PC-9 (cell line): Measurements from ENCODE around the gene UNC13C. TPM values are rescaled to one million over a fixed set of nuclear protein-coding genes. Genes with fewer than 3 reads are reported as not detected.

ENCODE experiments used
- BruUV-seq: library from RNA; stranded (reverse); fragments of 400-500 nt; replicated peaks from 2 replicates; lab custom pipeline; 2021; lab: Mats Ljungman, UMichigan
- CTCF ChIA-PET: fragments of 300-600 bp; sonication (Branson Sonifier 250); formaldehyde crosslinking; loops from one replicate; lab custom pipeline; 2022; ENCODE audit warnings: antibody characterized with exemption; lab: Charles Lee
- POLR2A ChIA-PET: fragments of 300-600 bp; sonication (Branson Sonifier 250); formaldehyde crosslinking; loops from one replicate; lab custom pipeline; 2022; ENCODE audit warnings: antibody characterized with exemption; ENCODE audit not compliant: unreplicated experiment; lab: Charles Lee
- DNase-seq, 2 experiments: peaks; one replicate each; pipeline versions ENCODE4 v3.0.0 to v3.0.0-alpha.2; 2015 to 2022; ENCODE audit warnings: mixed read lengths in 1 of 2
- H2AFZ ChIP-seq: fragments of 200-600 bp; sonication (generic); 2 replicates; pipeline ENCODE4 v1.8.1; 2017; ENCODE audit warnings: antibody characterized with exemption
- H3F3A ChIP-seq: fragments of 200-600 bp; sonication (generic); 2 replicates; pipeline ENCODE4 v1.8.1; 2017; ENCODE audit warnings: antibody characterized with exemption, mild to moderate bottlenecking, low read depth; ENCODE audit not compliant: insufficient read depth
- H3K27ac ChIP-seq: fragments of 200-600 bp; sonication (generic); 2 replicates; pipeline ENCODE4 v1.6.1; 2016; ENCODE audit warnings: mixed run types
- H3K27me3 ChIP-seq: fragments of 200-600 bp; sonication (generic); 2 replicates; pipeline ENCODE4 v1.6.1; 2016; ENCODE audit warnings: low read depth, mixed run types; ENCODE audit not compliant: insufficient read depth
- H3K36me3 ChIP-seq: fragments of 200-600 bp; sonication (generic); 2 replicates; pipeline ENCODE4 v1.6.1; 2016; ENCODE audit warnings: low read depth, mixed run types
- H3K4me1 ChIP-seq: fragments of 200-600 bp; sonication (generic); replicated peaks from 2 replicates; pipeline ENCODE4 v1.6.1; 2016; ENCODE audit warnings: mixed run types; ENCODE audit not compliant: insufficient read depth
- H3K4me2 ChIP-seq: fragments of 200-600 bp; sonication (generic); 2 replicates; pipeline ENCODE4 v1.6.1; 2017; ENCODE audit warnings: mixed run types
- H3K4me3 ChIP-seq: fragments of 200-600 bp; sonication (generic); 2 replicates; pipeline ENCODE4 v1.6.1; 2016; ENCODE audit warnings: mixed run types
- H3K79me2 ChIP-seq: fragments of 200-600 bp; sonication (generic); 2 replicates; pipeline ENCODE4 v1.6.1; 2017; ENCODE audit warnings: low read depth, mixed run types
- H3K9me2 ChIP-seq: fragments of 200-600 bp; sonication (generic); 2 replicates; pipeline ENCODE4 v1.8.1; 2017; ENCODE audit warnings: mild to moderate bottlenecking; ENCODE audit not compliant: insufficient read depth
- H3K9me3 ChIP-seq: fragments of 200-600 bp; sonication (generic); 2 replicates; pipeline ENCODE4 v1.8.1; 2016; ENCODE audit warnings: low read depth; ENCODE audit not compliant: insufficient read depth
- H4K20me1 ChIP-seq: fragments of 200-600 bp; sonication (generic); 2 replicates; pipeline ENCODE4 v1.8.1; 2017; ENCODE audit not compliant: insufficient read depth
- EZH2 ChIP-seq: fragments of 200-600 bp; sonication (generic); IDR thresholded peaks from 2 replicates; pipeline ENCODE4 v1.8.0; 2017; ENCODE audit warnings: antibody characterized with exemption, low read depth
- intact Hi-C: fragments of 100-400 bp; cut with micrococcal nuclease; formaldehyde crosslinking; loops from one replicate; pipeline ENCODE4 v1.10.0; 2022; ENCODE audit not compliant: unreplicated experiment
- total RNA-seq: library from RNA; stranded (reverse); gene quantifications from 2 replicates; pipeline ENCODE4 v1.2.3, GENCODE V29; 2021
- TF ChIP-seq, protein P1 (sequence below): fragments of 200-600 bp; sonication (generic); conservative IDR thresholded peaks from 2 replicates; pipeline ENCODE4 v1.6.1; 2017; ENCODE audit warnings: mixed run types, antibody characterized with exemption, mild to moderate bottlenecking, moderate library complexity

UNC13C gene
- total RNA-seq, 1 experiment from 2014 or later = not detected

DNA sequence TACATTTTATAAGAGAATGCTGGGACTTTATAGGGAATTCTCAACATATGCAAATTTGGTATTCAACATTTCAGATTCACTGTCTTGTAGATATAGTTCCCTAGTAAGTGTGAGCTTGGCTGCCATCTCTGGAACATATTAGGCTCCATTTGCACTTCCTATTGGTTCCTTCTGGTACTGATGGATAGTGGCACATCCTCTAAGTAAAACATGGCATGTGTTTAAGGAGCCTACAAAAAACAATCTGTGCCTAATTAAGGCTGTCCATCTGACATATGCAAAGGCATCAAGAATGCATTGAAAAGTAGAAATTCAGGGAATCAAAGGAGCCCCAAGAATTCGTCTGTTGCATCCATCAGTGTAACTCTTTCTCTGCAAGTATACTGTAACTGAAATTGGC is 344.1 kb downstream of the UNC13C start:
- no TSS peak for BruUV-seq
- ChIA-PET CTCF (no interaction called here), POLR2A (no interaction called here)
- Histone ChIP-seq H3K79me2 (no peaks in the 10 kb centered on the region), H3K9me2 (no peaks in the 10 kb centered on the region), H3K4me3 (no peak overlapping the region), H3K4me2 (no peak overlapping the region), H3F3A (no peaks in the 10 kb centered on the region), H3K27ac (no peak overlapping the region), H2AFZ (no peak overlapping the region), H3K4me1 (no peaks in the 10 kb centered on the region), H3K9me3 (no peaks in the 10 kb centered on the region), H3K27me3 (no peaks in the 10 kb centered on the region), H3K36me3 (no peaks in the 10 kb centered on the region), H4K20me1 (no peaks in the 10 kb centered on the region)
- intact Hi-C loops = no loop called here
- no peak for DNase-seq
- TF ChIP-seq EZH2 = no peak
- TF ChIP-seq, protein P1, sequence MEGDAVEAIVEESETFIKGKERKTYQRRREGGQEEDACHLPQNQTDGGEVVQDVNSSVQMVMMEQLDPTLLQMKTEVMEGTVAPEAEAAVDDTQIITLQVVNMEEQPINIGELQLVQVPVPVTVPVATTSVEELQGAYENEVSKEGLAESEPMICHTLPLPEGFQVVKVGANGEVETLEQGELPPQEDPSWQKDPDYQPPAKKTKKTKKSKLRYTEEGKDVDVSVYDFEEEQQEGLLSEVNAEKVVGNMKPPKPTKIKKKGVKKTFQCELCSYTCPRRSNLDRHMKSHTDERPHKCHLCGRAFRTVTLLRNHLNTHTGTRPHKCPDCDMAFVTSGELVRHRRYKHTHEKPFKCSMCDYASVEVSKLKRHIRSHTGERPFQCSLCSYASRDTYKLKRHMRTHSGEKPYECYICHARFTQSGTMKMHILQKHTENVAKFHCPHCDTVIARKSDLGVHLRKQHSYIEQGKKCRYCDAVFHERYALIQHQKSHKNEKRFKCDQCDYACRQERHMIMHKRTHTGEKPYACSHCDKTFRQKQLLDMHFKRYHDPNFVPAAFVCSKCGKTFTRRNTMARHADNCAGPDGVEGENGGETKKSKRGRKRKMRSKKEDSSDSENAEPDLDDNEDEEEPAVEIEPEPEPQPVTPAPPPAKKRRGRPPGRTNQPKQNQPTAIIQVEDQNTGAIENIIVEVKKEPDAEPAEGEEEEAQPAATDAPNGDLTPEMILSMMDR = no peak

DNA sequence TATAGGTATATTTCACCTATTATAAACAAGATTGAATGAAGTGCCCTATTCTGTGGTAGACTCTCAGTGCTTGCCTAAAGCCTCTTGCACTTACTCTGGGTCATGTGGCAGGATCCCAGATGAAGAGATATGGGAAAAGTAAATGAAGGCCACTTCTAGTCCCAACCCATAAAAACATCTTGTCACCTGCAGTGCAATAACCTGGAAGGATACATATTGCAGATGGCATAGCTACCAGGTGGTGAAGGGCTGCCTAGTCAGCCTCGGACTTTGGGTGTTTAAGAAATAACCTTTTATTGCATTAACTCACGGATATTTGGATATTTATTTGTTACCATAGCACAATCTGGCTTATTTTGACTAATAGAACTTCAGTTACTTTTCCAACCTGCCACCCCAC is 367.1 kb downstream of the UNC13C start:
- Histone ChIP-seq H2AFZ (no peak overlapping the region), H3K4me1 (no peaks in the 10 kb centered on the region), H4K20me1 (no peaks in the 10 kb centered on the region), H3K27ac (no peak overlapping the region), H3F3A (no peaks in the 10 kb centered on the region), H3K79me2 (no peaks in the 10 kb centered on the region), H3K4me3 (no peak overlapping the region), H3K4me2 (no peak overlapping the region), H3K36me3 (no peaks in the 10 kb centered on the region), H3K9me3 (no peaks in the 10 kb centered on the region), H3K27me3 (no peaks in the 10 kb centered on the region), H3K9me2 (no peaks in the 10 kb centered on the region)
- TF ChIP-seq, protein P1 = no peak
- no peak for TF ChIP-seq EZH2
- DNase-seq = no peak
- no TSS peak for BruUV-seq
- intact Hi-C loops = no loop called here
- ChIA-PET POLR2A (no interaction called here), CTCF (no interaction called here)

DNA sequence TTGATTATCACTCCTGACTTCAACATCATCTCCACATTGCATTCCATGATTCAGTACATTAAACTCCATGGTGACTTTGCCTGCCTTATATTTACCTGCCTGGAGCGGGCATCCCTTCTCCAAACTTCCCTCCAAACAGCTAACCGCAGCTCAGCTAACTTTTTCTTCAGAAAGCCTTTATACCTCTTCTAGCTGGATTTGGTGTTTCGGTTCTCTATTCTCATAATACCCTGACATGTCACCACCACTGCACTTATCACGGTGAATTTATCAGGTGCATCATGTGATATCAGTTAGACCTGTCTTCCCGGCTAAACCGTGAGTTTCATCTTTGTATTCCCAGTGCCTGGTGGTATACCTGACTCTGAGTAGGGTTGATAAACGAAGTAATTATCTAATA is 367.6 kb downstream of the UNC13C start:
- no TSS peak for BruUV-seq
- CTCF ChIA-PET = no interaction called here
- H3K27ac ChIP-seq = no peak overlapping the region

More for the DNA sequence above, 367.6 kb downstream of the UNC13C start:
- no peaks in the 10 kb centered on the region for H3K27me3 ChIP-seq
- H3K4me2 ChIP-seq = no peak overlapping the region
- no peaks in the 10 kb centered on the region for H4K20me1 ChIP-seq
- H3K36me3 ChIP-seq = no peaks in the 10 kb centered on the region
- H3F3A ChIP-seq = no peaks in the 10 kb centered on the region
- no peaks in the 10 kb centered on the region for H3K79me2 ChIP-seq
- no peak overlapping the region for H2AFZ ChIP-seq
- no peak for DNase-seq
- intact Hi-C loops = no loop called here
- TF ChIP-seq, protein P1 = no peak
- no peak for TF ChIP-seq EZH2
- H3K4me1 ChIP-seq = no peaks in the 10 kb centered on the region
- POLR2A ChIA-PET = no interaction called here
- no peaks in the 10 kb centered on the region for H3K9me2 ChIP-seq
- no peaks in the 10 kb centered on the region for H3K9me3 ChIP-seq
- no peak overlapping the region for H3K4me3 ChIP-seq
